ENCODE data around the gene LPP.

LPP gene

GRCh38 chr3:188583341-188584161 lies 429.6 kb downstream of the LPP start:
- no peaks in the 10 kb centered on the region for H3K27me3 Mint-ChIP-seq (ENCODE audit: low read depth)
- no peak overlapping the region for H3K4me3 Mint-ChIP-seq
- H3K36me3 Mint-ChIP-seq (ENCODE audit: low read depth) = no peaks in the 10 kb centered on the region
- peaks cover 7% of the 10 kb centered on the region for H3K4me1 Mint-ChIP-seq (ENCODE audit: low read depth)
- no peak overlapping the region for H3K27ac Mint-ChIP-seq
- DNase-seq (ENCODE audit: low spot score) = peak; percentile 39
- no peaks in the 10 kb centered on the region for H3K9me3 Mint-ChIP-seq

- Mint-ChIP-seq H3K36me3 (ENCODE audit: low read depth) (no peaks in the 10 kb centered on the region), H3K4me1 (ENCODE audit: low read depth) (peaks cover 7% of the 10 kb centered on the region), H3K4me3 (no peak overlapping the region), H3K9me3 (no peaks in the 10 kb centered on the region), H3K27ac (no peak overlapping the region), H3K27me3 (ENCODE audit: low read depth) (no peaks in the 10 kb centered on the region)
- DNase-seq (ENCODE audit: low spot score) = peak; percentile 52
These were observed 430.2 kb downstream of the LPP start for GRCh38 chr3:188584162-188584529.

- H3K9me3 Mint-ChIP-seq = no peaks in the 10 kb centered on the region
- peaks cover 7% of the 10 kb centered on the region for H3K4me1 Mint-ChIP-seq (ENCODE audit: low read depth)
- H3K27ac Mint-ChIP-seq = peak overlapping the region; percentile 11
- no peaks in the 10 kb centered on the region for H3K36me3 Mint-ChIP-seq (ENCODE audit: low read depth)
- DNase-seq (ENCODE audit: low spot score) = no peak
- peak overlapping the region; percentile 43 for H3K4me3 Mint-ChIP-seq
- no peaks in the 10 kb centered on the region for H3K27me3 Mint-ChIP-seq (ENCODE audit: low read depth)
These were observed 431.2 kb downstream of the LPP start for GRCh38 chr3:188584958-188585689.

GRCh38 chr3:188589071-188589470 lies 435.1 kb downstream of the LPP start:
- Mint-ChIP-seq H3K27me3 (ENCODE audit: low read depth) (no peaks in the 10 kb centered on the region), H3K27ac (no peak overlapping the region)

GRCh38 chr3:188589771-188590170 lies 435.8 kb downstream of the LPP start:
- no peaks in the 10 kb centered on the region for H3K27me3 Mint-ChIP-seq (ENCODE audit: low read depth)
- H3K4me1 Mint-ChIP-seq (ENCODE audit: low read depth) = peaks cover 4% of the 10 kb centered on the region
- no peak overlapping the region for H3K27ac Mint-ChIP-seq
- H3K36me3 Mint-ChIP-seq (ENCODE audit: low read depth) = no peaks in the 10 kb centered on the region
- no peak overlapping the region for H3K4me3 Mint-ChIP-seq
- no peaks in the 10 kb centered on the region for H3K9me3 Mint-ChIP-seq
- no peak for DNase-seq (ENCODE audit: low spot score)

More at GRCh38 chr3:188589071-188589470, 435.1 kb downstream of the LPP start:
- H3K36me3 Mint-ChIP-seq (ENCODE audit: low read depth) = no peaks in the 10 kb centered on the region
- no peak for DNase-seq (ENCODE audit: low spot score)
- no peak overlapping the region for H3K4me3 Mint-ChIP-seq
- H3K4me1 Mint-ChIP-seq (ENCODE audit: low read depth) = peaks cover 7% of the 10 kb centered on the region
- no peaks in the 10 kb centered on the region for H3K9me3 Mint-ChIP-seq

GRCh38 chr3:188590557-188590956 lies 436.6 kb downstream of the LPP start:
- Mint-ChIP-seq H3K4me3 (no peak overlapping the region), H3K9me3 (no peaks in the 10 kb centered on the region), H3K4me1 (ENCODE audit: low read depth) (no peaks in the 10 kb centered on the region), H3K27me3 (ENCODE audit: low read depth) (no peaks in the 10 kb centered on the region), H3K27ac (no peak overlapping the region), H3K36me3 (ENCODE audit: low read depth) (no peaks in the 10 kb centered on the region)
- DNase-seq (ENCODE audit: low spot score) = no peak

GRCh38 chr3:188594139-188594538 lies 440.2 kb downstream of the LPP start:
- Mint-ChIP-seq H3K27ac (no peak overlapping the region), H3K36me3 (ENCODE audit: low read depth) (no peaks in the 10 kb centered on the region), H3K4me1 (ENCODE audit: low read depth) (no peaks in the 10 kb centered on the region), H3K27me3 (ENCODE audit: low read depth) (no peaks in the 10 kb centered on the region), H3K9me3 (no peaks in the 10 kb centered on the region), H3K4me3 (no peak overlapping the region)
- no peak for DNase-seq (ENCODE audit: low spot score)

- Mint-ChIP-seq H3K27me3 (ENCODE audit: low read depth) (no peaks in the 10 kb centered on the region), H3K4me3 (no peak overlapping the region), H3K9me3 (no peaks in the 10 kb centered on the region), H3K4me1 (ENCODE audit: low read depth) (no peaks in the 10 kb centered on the region), H3K36me3 (ENCODE audit: low read depth) (no peaks in the 10 kb centered on the region), H3K27ac (no peak overlapping the region)
- DNase-seq (ENCODE audit: low spot score) = no peak
These were observed 442.0 kb downstream of the LPP start for GRCh38 chr3:188595890-188596376.

GRCh38 chr3:188598894-188599293 lies 444.9 kb downstream of the LPP start:
- no peak for DNase-seq (ENCODE audit: low spot score)
- no peaks in the 10 kb centered on the region for H3K36me3 Mint-ChIP-seq (ENCODE audit: low read depth)
- no peak overlapping the region for H3K4me3 Mint-ChIP-seq
- no peaks in the 10 kb centered on the region for H3K9me3 Mint-ChIP-seq
- no peaks in the 10 kb centered on the region for H3K4me1 Mint-ChIP-seq (ENCODE audit: low read depth)
- H3K27me3 Mint-ChIP-seq (ENCODE audit: low read depth) = no peaks in the 10 kb centered on the region
- H3K27ac Mint-ChIP-seq = no peak overlapping the region

- no peaks in the 10 kb centered on the region for H3K4me1 Mint-ChIP-seq (ENCODE audit: low read depth)
- H3K27ac Mint-ChIP-seq = no peak overlapping the region
- DNase-seq (ENCODE audit: low spot score) = no peak
- H3K9me3 Mint-ChIP-seq = no peaks in the 10 kb centered on the region
- H3K36me3 Mint-ChIP-seq (ENCODE audit: low read depth) = no peaks in the 10 kb centered on the region
- no peaks in the 10 kb centered on the region for H3K27me3 Mint-ChIP-seq (ENCODE audit: low read depth)
- no peak overlapping the region for H3K4me3 Mint-ChIP-seq
These were observed 448.2 kb downstream of the LPP start for GRCh38 chr3:188602111-188602510.

GRCh38 chr3:188602620-188603019 lies 448.7 kb downstream of the LPP start:
- no peaks in the 10 kb centered on the region for H3K4me1 Mint-ChIP-seq (ENCODE audit: low read depth)
- H3K27ac Mint-ChIP-seq = no peak overlapping the region
- H3K36me3 Mint-ChIP-seq (ENCODE audit: low read depth) = no peaks in the 10 kb centered on the region
- H3K9me3 Mint-ChIP-seq = no peaks in the 10 kb centered on the region
- H3K4me3 Mint-ChIP-seq = no peak overlapping the region
- no peak for DNase-seq (ENCODE audit: low spot score)
- H3K27me3 Mint-ChIP-seq (ENCODE audit: low read depth) = no peaks in the 10 kb centered on the region

- Mint-ChIP-seq H3K36me3 (ENCODE audit: low read depth) (peaks cover 14% of the 10 kb centered on the region), H3K4me3 (no peak overlapping the region), H3K27me3 (ENCODE audit: low read depth) (no peaks in the 10 kb centered on the region), H3K4me1 (ENCODE audit: low read depth) (no peaks in the 10 kb centered on the region), H3K9me3 (peaks cover 14% of the 10 kb centered on the region), H3K27ac (no peak overlapping the region)
- DNase-seq (ENCODE audit: low spot score) = no peak
These were observed 450.7 kb downstream of the LPP start for GRCh38 chr3:188604651-188605050.

GRCh38 chr3:188605231-188605630 lies 451.3 kb downstream of the LPP start:
- H3K4me3 Mint-ChIP-seq = no peak overlapping the region
- peaks cover 14% of the 10 kb centered on the region for H3K9me3 Mint-ChIP-seq
- no peaks in the 10 kb centered on the region for H3K27me3 Mint-ChIP-seq (ENCODE audit: low read depth)
- no peak for DNase-seq (ENCODE audit: low spot score)
- peaks cover 20% of the 10 kb centered on the region for H3K36me3 Mint-ChIP-seq (ENCODE audit: low read depth)
- H3K27ac Mint-ChIP-seq = no peak overlapping the region
- no peaks in the 10 kb centered on the region for H3K4me1 Mint-ChIP-seq (ENCODE audit: low read depth)

GRCh38 chr3:188605905-188606304 lies 451.9 kb downstream of the LPP start:
- no peaks in the 10 kb centered on the region for H3K27me3 Mint-ChIP-seq (ENCODE audit: low read depth)
- H3K4me1 Mint-ChIP-seq (ENCODE audit: low read depth) = no peaks in the 10 kb centered on the region
- no peak overlapping the region for H3K4me3 Mint-ChIP-seq
- H3K27ac Mint-ChIP-seq = no peak overlapping the region
- no peak for DNase-seq (ENCODE audit: low spot score)
- H3K36me3 Mint-ChIP-seq (ENCODE audit: low read depth) = peaks cover 25% of the 10 kb centered on the region
- H3K9me3 Mint-ChIP-seq = peaks cover 14% of the 10 kb centered on the region
